OCI-LY7 (cell line): ENCODE results near the gene OR2F1.

Source experiments
- CTCF ChIP-seq: fragments of 200-600 bp; sonication (generic); conservative IDR thresholded peaks from 2 replicates; pipeline ENCODE4 v1.5.1; 2014; ENCODE audit warnings: mild to moderate bottlenecking, antibody characterized with exemption, low read length, moderate library complexity, mixed read lengths
- EZH2phosphoT487 ChIP-seq: fragments of 200-600 bp; sonication (generic); IDR thresholded peaks from 2 replicates; pipeline ENCODE4 v1.6.1; 2018; ENCODE audit warnings: low read depth, borderline replicate concordance, mild to moderate bottlenecking, mixed run types, antibody characterized with exemption, low read length, moderate library complexity, mixed read lengths

DNA sequence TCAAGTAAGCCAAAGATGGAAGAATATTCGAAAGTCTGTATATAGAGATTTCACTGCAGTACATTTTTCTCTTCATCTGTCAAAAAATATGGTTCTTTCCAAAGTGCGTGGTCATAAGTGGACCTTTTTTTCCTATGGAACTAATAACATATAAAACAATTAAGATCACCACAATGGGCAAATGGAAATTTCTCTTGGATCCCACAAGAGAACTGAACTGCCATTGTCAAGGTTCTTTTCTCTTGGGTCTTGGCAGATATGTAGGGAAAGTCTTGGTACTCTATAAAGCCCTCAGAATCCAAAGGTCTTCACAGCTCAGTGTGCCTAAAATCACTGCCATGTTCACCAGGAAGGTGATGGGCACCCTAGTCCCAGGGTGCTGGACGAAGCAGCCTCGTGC lies 45.4 kb downstream of the OR2F1 start, which contains the start of gene OR6B1:
- TF ChIP-seq CTCF (no peak), EZH2phosphoT487 (no peak)
